Right hindlimb (tissue), 1 donor: ENCODE measurements around the gene SYT2.
"Not testable (repeated sequence)": the region's sequence is repeated elsewhere in the genome, so short reads cannot be mapped to it uniquely, and the experiment has no call there.

Source experiments
- DNase-seq: peaks from one replicate; pipeline ENCODE4 v3.0.0-alpha.2; 2018

Gene SYT2

DNA sequence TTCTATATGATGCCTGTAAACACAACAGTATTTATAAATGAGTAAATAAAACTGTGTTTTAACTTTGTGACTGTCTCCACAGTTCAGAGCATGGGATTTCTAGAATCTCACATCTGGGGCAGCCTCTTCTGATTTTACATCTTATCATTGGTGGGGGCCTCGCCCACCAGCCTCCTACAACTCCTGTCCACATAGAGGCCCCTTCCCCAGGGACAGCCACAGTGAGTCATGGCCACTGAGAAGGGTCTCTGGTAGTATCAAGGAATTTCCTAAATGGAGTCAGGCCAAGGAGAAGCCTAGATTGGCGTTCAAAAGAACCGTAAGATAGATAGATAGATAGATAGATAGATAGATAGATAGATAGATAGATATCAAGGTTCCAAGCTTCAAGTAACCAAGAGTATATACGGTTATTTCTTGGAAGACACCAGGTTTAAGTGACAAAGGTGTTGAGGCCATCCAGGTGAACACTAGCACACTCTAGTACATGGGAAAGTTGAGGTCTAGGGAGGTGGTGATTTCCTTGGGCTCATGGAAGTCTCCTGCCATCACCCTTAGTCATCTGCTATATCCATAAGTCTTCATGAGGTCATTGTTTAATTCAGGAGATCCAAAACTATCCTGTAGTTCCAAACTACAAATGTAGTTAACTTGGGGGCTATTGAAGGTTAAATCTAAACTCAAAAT is 121.6 kb downstream of the SYT2 start:
- no peak for DNase-seq

DNA sequence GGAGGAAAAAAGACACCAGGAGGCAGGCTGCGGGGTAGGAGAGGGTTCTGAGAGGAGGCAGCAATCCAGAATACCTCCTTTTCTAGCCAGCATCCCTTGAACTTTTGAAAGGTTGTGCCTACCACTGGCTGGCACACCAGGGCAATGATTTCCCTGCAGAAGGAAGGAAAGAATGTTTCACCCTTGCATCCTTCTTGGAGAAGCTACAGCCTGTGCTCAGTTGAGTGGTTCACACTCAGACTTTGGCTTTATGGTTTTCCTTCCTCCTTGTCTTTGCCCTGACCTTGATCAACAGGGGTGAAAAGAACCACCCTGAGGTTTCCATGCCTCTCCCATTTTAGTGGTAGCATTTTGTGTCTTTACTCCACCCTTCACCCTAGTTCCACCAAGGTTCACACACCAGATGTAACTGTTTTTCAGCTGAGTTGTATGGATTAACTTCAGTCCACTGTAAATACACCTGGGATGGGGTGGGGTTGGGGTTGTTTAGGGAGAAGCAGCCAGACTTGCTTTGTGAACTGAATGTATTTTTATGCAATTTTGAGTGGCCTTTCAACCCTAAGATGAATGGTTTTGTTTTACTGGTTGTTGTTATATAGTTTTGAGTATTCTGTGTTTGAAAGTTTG is 122.3 kb downstream of the SYT2 start:
- DNase-seq: no peak

DNA sequence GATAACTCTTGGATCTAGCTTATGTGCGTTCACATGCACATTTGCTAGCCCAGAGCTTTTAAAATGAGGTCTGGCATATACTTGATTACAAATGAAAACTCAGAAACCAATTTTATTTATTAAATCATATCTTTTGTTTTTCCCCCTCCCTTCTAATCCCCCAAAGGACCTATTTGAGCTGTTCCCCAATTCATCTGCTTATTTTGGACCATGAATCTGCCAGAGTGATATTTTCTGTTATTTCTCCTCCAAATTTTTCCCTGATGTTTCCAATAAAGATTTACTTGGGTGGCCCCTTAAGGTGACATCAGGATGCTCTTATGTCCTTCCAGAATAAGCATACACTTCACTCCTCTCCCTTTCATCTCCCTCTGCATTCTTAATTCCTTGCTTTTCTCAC is 123.4 kb downstream of the SYT2 start:
- no peak for DNase-seq

DNA sequence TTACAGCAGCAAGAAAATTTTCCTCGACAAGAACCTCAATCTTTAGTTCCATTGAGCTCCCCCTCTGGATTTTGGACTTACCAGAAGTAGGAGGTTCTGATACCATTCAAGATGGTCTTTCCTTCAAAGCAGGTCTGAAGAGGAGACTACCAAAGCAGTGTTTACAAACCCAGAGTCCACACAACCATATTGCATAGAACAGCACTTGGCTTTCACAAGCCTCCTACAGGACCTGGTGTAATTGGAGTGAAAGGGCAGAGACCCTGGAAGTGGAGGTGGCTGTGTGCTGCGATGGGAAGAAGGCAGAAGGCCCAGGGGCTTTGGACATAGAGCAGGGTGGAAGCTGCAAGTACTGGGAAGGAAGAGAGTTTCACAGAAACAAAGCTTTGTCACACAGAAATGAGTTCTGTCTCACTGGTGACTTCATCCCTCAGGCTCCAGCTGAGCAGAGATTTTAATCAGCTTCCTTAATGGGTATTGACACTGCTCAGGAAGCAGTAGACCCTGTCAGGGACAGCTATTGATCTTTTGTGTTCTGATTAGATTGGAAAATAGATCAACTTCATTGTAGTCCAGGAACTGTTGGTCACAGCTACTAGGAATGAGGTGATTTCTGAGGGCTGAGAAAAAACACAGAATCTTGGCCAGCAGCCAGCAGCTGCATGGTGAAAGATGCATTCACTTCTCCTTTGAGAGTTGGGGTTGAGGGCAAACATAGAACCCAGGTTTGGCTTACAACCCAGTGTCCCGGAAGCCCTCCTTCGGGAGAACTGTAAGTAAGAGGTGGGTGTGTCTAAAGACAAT is 124.0 kb downstream of the SYT2 start:
- peak; percentile 60 for DNase-seq

DNA sequence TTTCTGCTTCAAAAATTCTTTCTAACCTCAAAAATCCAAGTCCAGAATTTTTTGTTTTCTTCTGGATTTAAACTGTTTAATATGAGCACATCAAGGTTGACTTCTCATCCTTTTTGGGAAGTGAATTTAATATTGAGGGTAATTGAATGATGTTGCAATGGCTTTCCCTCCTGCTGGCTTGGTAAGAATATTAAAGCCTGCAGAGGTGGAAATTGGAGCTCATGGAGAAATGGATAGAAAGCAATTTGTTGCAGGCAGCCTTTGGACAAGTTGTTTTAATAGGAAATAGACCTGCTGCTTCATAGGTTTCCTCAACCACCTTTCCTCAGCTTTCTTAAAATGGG is 124.7 kb downstream of the SYT2 start:
- DNase-seq: no peak

DNA sequence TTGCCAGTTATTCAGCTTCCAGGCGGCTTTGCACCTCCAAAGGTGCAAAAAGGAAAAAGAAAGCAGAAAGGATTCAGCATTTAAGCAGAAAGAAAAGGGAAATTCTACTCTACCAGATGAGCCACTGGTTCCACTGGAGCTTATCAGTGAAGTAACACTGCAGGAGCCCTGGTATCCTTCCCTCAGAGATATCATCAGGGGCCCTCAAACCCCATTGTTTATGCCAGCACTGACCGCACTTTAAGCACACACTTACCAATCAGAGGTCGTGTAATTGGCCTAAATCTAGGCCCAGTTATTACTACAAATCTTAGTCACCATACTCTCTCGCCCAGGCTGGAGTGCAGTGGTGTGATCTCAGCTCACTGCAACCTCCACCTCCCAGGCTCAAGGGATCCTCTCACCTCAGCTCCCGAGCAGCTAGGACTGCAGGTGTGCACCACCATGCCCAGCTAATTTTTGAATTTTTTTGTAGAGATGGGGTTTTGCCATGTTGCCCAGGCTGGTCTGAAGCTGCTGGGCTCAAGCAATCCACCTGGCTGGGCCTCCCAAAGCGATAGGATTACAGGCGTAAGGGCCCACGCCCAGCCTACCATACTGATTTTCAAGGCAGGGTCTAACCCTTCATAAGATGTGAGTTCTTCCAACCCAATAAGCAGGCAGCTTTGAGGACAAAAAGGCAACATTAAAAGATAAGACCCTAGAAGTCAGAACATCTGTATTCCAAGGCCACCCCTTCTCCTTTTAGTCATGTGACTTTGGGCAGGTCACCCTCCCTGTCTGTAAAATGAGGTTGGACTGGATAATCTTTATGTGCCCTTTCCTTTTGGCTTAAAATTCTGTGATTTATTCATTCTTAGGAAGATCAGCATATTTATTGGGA is 125.3 kb downstream of the SYT2 start:
- DNase-seq: no peak

DNA sequence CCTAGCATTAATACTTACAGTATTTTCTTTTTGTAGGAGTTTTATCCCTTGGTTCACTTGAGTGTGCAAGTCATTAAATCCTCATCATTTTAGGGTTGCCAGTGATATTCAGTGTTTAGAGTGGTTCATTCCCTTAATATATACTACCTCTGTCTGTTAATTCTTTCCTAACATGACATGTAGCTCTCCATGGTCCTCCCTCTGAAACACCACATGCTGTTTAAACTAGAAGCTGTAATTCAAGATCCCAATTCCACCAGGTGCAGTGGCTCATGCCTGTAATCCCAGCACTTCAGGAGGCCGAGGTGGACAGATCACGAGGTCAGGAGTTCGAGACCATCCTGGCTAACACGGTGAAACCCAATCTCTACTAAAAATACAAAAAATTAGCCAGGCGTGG is 127.9 kb downstream of the SYT2 start:
- not testable (repeated sequence) for DNase-seq

DNA sequence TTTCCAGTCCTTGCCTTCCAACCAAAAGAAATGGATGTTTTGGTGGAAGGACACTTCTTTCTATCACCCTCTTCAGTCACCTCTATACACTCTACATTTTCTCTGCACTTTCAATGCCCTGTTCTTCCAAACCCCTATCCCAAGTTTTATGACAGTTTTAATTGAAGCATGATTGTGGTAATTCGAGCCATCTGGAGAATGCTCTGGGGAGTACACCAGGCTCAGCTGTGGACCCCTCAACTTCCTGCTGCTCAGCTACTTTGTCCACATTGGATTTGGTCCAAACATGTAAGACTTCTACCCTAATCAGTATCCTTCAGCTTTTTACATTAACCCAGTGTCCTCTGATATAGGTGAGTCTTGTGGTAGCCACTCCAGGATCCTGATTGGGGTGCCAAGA is 129.6 kb downstream of the SYT2 start:
- DNase-seq: no peak

DNA sequence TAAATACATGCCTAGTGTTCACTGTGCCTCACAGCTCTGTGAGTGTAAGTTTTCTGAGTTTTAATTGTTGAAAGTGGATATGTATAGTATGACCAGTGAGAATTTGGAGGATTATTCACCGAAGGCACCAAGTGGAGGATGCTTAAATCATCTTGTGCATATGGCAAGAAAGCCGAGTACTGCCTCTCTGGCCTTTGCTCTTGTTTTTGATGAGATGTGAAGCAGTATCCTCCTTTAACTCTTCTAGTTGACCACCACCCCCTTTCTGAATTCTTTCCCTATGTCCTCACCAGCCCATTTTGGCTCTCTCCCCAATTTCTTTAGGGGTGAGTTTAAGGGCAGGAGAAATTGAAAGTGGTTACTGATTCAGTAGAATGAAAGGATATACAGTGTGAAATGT is 130.4 kb downstream of the SYT2 start:
- peak; percentile 62 for DNase-seq

DNA sequence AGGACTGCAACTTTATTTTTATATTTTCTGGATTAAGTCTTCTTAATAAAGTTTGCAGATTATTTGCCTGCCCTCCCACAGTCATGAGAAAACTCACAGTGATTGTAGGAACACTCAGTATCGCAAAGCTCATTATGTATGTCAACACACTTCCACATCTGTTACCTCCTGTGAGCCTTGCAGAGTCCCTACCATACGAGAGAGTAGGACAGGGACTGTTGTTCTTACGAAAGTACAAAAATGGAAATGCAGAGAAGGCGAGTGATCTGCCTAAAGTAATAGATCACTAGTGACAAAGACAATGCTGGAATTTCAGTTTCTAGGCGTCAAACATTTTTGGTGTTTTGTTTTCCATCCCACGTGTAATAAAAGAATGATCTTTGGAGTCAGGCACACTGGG is 131.7 kb downstream of the SYT2 start:
- no peak for DNase-seq

DNA sequence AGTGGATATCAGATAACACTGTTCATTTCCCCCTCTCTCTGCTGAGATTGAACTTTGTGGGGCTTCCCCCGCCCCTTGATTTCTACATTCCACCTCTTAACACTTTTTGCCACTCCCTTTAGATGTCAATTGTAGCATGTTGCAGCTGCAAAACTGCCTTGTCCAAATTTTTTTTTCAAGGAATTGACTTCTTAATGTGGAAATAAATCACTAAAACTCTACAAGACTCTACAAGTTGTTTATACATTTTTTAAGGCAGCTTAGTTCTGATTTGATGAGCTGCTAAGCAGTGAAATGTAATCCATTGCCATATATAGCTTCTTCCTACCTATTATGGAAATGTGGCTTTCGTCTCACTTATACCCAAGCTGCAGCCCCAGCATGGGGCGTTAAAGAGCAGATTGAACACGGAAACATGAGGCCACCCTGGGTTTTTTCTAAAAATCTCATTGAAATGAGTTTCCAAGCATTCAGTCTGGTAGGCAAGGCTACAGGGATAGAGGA is 132.2 kb downstream of the SYT2 start:
- DNase-seq: no peak

DNA sequence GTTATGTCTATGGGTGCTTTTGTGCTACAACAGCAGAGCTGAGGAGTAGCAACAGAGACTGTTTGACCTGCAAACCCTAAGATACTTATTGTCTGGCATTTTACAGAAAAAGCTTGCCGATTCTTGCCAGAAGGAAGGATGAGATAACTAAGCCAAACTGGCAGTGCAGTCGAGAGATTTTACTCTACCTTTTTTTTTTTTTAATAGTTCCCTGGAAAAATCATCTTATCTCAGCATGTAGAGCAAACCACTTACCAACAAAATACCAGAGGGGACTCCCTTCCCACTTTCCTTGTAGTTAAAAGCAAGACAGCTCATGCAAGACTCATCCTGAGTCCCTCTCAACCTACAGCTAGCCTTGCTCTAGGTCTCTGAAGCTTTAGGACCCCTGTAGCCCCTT is 132.9 kb downstream of the SYT2 start:
- no peak for DNase-seq

DNA sequence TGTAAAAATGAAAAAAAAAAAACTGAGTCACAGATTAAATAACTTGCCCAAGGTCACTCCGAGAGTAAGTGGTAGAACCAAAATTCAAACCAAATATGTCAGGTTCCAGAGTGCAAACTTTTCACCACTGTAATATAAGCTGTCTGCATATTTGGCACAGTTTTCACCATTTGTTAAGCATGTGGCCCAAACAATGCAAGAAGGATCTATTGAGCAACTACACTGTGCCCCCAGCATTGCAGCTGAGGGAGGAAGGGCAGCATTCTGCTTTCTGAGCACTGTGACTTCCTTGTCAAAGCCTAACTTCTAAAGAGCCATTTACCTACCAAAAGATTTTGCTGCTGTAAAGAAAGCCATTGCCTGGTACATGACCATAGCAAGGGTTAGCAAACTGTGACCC is 133.4 kb downstream of the SYT2 start:
- DNase-seq: no peak

DNA sequence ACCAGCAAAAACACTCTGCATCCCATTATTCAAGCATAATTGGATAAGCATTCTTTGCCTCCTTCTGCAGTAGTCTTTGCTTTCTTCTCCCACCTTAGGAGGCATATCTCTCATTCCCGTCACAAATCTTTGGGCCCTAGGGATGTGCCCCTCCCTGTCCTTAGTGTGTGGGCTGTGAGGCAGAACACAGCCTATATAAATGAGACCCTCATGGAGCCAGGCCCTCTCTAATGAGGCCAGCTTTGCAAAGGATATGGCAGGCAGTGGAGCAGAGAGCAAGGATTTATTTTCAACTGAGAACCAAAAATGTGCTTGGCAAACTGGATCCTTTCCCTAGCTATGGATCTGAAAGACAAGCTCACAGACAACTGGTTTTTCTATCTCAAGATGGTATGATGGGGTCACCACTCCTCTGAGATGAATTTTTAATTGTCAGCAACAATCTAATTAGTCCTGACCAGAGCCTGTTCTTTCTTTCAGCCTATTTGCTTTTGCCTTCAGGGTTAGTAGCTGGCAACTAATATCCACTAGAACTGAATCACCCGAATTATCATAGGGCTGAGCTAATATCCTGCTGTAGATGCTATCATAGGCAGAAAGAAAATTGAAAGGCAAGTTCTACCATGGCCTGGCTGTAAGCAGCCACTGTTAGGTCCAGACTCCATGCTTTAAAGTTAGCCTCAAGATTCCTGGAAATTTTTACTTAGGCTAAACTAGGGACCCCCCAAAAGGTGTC is 134.2 kb downstream of the SYT2 start:
- no peak for DNase-seq

DNA sequence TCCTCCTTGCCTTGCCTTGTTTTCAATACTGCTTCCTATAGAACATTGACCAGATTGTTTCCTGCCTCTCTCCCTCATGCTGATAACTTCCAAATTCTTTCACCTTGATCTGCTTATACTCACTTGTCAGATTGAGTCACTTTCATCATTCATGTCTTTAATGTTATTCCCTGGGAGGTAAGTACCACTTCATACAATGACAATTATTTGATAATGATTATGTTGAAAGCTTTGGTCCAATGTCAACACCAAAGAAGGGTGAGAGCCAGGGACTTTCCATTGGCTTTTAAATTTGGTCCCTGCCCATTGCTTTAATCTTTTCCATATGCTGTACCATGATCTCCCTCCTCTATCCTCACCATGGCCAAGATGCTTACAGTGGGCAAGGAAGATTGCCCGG is 137.4 kb downstream of the SYT2 start:
- no peak for DNase-seq

DNA sequence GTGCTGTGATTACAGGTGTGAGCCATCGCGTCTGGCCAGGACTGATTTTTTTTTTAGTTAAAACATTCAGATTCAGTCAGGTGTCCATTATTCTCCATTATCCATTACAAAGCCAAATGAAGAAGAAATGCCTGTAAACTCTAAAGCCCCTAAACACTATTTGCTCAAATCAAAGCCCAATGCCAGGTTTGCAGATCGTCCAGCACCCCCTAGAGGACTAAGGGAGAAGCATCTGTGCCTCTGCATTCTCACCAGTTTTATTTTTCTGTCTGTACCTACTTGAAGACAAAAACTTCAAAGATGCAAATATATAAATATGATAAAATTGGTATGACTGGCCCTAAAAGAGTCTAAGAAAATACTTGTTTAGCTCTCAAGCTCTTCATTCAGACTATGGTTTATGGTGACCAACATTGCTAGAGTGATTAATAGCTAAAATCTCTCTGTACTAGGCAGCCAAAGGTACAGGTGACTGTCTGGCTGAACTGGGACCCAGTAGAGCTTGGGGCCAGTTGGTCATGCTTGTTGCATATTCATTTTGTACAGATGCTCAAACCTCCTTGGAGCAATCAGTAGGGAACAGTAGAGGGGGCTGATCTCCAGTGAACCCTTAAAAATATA is 138.4 kb downstream of the SYT2 start:
- DNase-seq: no peak

DNA sequence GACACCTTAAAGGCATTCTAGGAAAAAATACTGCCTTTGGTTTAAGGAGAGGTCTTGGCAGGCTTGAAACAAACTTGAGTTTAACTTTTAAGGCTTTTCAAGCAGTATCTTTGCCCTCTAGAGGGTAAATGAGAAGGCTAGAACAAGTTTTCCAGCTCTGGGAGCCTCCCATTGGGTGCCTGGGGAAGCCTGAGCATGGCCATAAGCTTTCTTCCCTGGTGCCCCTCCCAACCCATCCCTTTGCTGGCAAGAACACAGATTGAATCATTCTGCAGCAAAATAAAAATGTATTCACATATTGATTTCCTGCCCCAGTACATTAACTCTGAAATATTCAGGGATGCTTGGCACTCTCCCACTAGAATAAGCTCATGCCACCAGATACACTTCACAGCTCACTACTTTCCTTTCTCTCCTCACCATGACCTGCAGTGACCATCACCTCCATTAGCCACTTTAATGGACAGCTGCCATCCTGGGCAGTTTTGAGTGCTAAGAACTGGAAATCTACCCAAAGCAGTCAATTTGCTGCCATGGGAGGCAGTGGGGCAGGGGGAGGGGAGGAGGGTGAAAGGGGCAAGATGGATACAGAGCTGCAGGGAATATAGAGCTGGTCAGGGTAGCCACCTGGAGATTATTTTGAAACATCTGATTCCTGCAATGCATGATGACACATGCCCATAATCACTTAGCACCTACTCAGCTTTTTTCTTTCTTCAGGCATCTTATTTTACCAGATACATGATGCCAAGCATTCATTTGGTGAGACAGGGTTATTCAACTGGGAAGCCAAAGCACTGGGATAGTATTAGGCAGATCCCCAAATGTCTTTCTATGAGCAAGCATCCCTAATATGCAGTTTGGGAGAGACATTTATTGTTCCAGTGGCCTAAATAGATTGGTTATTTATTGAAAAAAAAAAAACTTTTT is 140.6 kb downstream of the SYT2 start:
- no peak for DNase-seq

DNA sequence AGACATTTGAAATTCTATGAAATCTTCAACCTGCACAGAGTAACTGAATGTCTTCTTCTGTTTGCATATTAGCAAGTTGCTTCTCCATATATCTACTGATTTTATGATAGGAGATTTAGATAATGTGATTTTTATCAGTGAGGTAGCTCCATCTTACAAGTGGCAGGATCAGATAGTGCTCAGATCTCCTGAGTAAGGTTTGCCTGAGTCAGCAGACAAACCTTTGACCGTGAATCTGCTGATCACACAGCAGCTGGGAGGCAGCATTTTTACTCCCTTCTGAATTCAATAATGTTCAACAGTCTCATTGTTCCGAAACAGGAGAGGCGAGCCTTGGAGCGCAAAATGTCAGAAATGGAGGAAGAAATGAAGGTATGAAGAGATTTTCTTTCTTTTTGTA is 141.4 kb downstream of the SYT2 start:
- DNase-seq: no peak

DNA sequence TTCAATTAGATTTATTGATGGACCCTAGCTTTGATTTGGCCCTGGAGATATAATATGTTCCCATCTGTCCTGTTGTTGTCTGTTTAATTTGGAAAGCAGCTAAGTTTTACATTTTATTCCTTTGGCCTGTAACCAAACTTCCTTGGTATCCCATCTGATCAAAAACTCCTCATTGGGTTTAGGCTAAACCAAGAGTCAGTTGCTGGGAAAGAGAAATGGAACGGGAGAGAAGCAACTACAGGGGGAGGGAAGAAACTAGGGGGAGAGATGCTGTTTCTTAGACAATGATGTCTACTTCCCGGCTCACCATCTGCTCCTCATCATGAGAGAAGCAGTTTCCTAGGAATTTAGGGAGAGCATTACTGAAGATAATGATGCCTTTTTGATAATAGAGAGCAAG is 141.8 kb downstream of the SYT2 start:
- DNase-seq: no peak

DNA sequence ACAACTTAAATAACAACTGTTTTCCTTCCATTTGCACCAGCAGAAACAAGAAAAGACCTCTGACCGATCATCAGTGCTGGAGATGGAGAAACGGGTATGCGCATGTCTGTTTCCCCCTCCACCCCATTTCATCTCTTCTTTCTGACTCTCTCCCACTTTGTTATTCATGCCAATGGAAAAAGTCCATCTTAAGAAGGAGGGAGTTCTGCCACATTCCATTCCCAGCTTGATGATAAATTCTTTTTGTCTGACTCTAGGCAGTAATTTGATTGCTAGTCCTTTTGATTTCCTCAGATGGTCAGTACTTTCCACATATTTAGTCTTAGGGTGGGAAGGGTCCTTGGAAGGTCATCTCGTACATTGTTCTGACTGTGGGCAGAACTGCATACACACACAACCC is 142.5 kb downstream of the SYT2 start:
- no peak for DNase-seq
